Right atrium auricular region (tissue), 2 donors: ENCODE data around the gene FGB. TPM values are rescaled to one million over a fixed set of nuclear protein-coding genes. Genes with fewer than 3 reads are reported as not detected.

Experiments used
- DNase-seq: peaks from one replicate; pipeline ENCODE4 v3.0.0-alpha.2; 2019; ENCODE audit warnings: low spot score
- H3K27ac ChIP-seq, 2 donors: fragments of 200-600 bp; sonication (generic); 1 replicate in 1 of 2; 2 replicates in 1 of 2; pipeline ENCODE4 v1.5.1; 2016 to 2019
- H3K27me3 ChIP-seq, 2 donors: fragments of 200-600 bp; sonication (generic); one replicate each; pipeline versions ENCODE4 v1.5.1 to v1.6.0; 2017 to 2019
- H3K36me3 ChIP-seq: fragments of 200-600 bp; sonication (generic); one replicate; pipeline ENCODE4 v1.5.1; 2016
- H3K4me1 ChIP-seq, 2 donors: fragments of 200-600 bp; sonication (generic); one replicate each; pipeline versions ENCODE4 v1.5.1 to v1.6.0; 2017 to 2019
- H3K4me3 ChIP-seq, 2 donors: fragments of 200-600 bp; sonication (generic); 1 replicate in 1 of 2; 2 replicates in 1 of 2; pipeline ENCODE4 v1.5.1; 2017 to 2019; ENCODE audit warnings: mild to moderate bottlenecking in 1 of 2, moderate library complexity in 1 of 2
- H3K9me3 ChIP-seq, 2 donors: fragments of 200-600 bp; sonication (generic); one replicate each; pipeline ENCODE4 v1.5.1; 2019
- CTCF ChIP-seq, 2 donors: fragments of 200-600 bp; sonication (generic); IDR thresholded peaks; one replicate each; pipeline ENCODE4 v1.5.1; 2019; ENCODE audit warnings: antibody characterized with exemption in 2 of 2
- total RNA-seq, 2 donors: library from RNA; depleted of rRNA; stranded (reverse); fragments of >200 nt; gene quantifications; one replicate each; pipeline ENCODE4 v1.1.0, GENCODE V29; 2016

The FGB gene
- total RNA-seq, 2 donors from 2014 or later = not detected

DNA sequence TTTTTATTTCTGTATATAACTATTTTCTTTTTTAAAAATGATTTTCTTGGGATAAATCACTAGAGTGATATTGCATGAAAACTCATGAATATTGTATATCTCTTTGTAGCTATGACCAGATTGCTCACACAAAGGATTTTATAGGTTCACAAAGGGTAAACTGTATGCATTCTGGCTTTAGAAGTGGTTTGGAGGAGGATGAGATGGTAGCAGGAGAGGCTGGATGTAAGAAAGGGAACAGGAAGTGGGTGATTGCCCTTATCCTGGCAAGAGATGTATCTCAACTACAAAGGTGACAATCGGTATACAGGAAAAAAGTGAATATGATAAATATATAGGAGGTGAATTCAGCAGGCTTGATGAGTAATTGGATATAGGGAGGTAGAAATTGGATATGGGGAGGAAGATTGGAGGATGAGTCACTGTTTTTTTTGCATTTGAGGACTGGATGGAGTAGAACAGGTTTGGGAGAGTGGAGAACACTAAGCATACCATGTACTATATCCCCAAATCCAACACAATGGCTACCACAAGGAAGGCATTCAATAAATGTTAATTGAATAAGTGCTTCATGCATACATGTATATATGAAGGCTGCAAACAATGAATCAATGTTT, 39.7 kb downstream of the FGB start:
- DNase-seq = no peak
- H3K4me3 ChIP-seq = no peak overlapping the region
- H3K36me3 ChIP-seq = no peaks in the 10 kb centered on the region
- H3K9me3 ChIP-seq = no peaks in the 10 kb centered on the region
- no peaks in the 10 kb centered on the region for H3K4me1 ChIP-seq
- TF ChIP-seq CTCF (IDR thresholded peaks at IDR 0.05) = no peak
- H3K27ac ChIP-seq = no peak overlapping the region
- no peaks in the 10 kb centered on the region for H3K27me3 ChIP-seq

DNA sequence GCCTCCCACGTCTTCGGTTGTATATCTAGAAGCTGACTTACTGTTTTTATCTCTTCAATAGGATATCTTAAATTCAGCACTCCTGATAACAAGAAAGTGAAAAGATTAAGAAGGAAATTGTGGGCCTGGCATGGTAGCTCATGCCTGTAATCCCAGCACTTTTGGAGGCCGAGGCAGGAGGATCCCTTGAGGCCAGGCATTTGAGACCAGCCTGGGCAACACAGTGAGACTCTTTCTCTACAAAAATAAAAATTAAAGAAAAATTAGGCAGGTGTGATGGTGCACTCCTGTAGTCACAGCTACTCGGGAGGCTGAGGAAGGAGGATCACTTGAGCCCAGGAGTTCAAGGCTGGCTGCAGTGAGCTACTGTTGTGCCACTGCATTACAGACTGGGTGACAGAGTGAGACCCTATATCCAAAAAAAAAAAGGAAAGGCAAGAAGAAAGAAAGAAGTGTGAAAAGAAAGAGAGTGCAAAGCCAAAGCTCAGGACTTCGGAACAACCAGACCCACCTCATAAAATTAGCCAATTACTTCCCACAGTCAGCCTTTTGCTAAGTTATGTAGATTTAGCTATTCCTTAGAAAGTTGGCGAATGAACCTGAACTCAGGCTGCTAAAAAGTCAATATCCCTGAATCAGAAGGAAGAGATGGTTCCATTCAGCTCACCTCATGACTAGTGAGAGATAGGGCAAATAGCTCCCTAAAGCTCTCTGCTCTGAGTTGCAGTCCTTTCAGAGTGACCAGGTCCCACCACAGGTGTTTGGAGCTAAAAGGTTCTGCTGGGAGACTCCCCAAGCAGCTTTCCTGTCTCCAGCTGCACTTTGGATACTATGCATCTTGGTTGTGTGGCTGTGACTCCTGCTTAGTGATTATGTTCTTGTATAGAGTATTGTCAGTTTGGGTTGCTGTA, 40.5 kb downstream of the FGB start:
- no peak for TF ChIP-seq CTCF (IDR thresholded peaks at IDR 0.05)
- no peaks in the 10 kb centered on the region for H3K36me3 ChIP-seq

DNA sequence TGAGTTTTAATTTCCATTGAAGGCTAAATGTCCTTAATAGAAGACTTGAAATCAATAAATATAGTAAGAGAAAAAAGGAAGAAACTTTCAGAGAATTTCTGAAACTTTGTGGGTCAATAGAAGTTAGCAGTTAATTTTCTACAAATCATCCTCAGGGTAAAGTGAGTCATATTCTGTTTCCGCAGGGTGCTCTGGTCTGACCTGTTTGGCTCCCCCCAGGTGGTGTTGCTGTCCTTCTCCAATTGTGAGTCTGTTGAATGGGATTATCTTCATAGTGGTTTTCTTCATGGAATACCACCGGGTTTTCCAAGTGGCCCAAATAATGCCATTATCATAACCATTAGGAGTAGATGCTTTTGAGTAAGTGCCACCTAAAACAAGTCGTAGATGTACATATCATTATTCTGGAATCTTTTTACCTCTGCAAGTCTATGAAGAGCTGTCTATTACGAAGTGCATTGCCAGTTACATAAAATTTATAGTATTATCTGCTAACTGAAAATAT, 41.9 kb downstream of the FGB start:
- H3K27me3 ChIP-seq = no peaks in the 10 kb centered on the region
- no peak overlapping the region for H3K27ac ChIP-seq
- TF ChIP-seq CTCF (IDR thresholded peaks at IDR 0.05) = no peak
- no peaks in the 10 kb centered on the region for H3K9me3 ChIP-seq
- H3K36me3 ChIP-seq = no peaks in the 10 kb centered on the region
- H3K4me3 ChIP-seq = no peak overlapping the region
- no peak for DNase-seq
- no peaks in the 10 kb centered on the region for H3K4me1 ChIP-seq

More for the DNA sequence above, 40.5 kb downstream of the FGB start:
- Histone ChIP-seq H3K9me3 (no peaks in the 10 kb centered on the region), H3K27ac (no peak overlapping the region), H3K4me1 (no peaks in the 10 kb centered on the region), H3K4me3 (no peak overlapping the region), H3K27me3 (no peaks in the 10 kb centered on the region)
- no peak for DNase-seq

DNA sequence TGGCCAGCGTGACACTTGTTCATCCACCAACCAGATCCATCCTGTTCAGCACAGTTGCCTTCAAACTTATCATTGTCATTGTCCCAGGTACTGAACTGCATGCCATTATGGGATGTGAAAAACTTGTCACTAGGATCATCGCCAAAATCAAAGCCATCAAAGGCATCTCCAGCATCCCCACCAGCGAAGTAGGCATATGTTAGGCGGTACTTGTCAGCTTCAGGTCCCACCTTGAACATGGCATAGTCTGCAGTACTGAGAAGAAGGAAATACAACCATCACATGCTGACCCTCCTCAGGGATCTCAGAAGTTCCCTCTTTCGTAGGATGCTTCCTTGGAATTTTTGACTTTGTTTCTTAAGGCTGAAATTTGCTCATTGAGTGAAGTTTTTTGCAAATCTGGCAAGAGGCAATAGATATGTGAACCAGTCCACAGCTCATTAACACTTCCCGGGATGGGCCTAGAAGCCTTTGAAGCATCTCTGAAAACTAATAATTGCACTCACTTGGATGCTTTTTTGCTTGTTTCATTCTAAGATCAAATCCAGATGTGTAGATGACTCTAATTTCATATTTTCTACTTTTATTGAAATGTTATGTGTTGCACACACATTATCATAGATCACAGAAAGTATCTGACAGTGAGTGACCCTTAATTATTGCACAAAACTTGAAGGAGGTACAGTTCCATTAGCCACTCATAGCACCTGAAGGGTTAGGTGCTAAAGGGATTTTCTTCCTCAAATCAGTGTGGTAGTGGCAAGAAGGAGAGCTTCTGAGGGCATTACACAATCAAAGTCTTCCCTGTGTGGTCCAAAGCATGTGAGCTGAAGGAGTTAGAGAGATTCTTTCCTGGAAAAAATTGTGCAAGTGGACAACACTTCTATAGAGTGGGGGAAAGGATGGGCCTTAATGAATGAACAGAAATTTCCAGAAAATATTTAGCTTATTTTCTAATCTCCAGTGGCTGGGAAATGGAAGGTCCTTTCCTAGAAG, 44.2 kb downstream of the FGB start:
- no peak for TF ChIP-seq CTCF (IDR thresholded peaks at IDR 0.05)
- Histone ChIP-seq H3K9me3 (no peaks in the 10 kb centered on the region), H3K4me1 (no peaks in the 10 kb centered on the region), H3K27ac (no peak overlapping the region), H3K27me3 (no peaks in the 10 kb centered on the region), H3K4me3 (no peak overlapping the region), H3K36me3 (no peaks in the 10 kb centered on the region)
- no peak for DNase-seq
